Activated naive CD4-positive, alpha-beta T cell treated with anti-CD3 and anti-CD28 coated beads, Interleukin-2, amount 50 U/mL, for 72 hours (primary cell): ENCODE results near the gene FAM222A. TPM values are rescaled to one million over a fixed set of nuclear protein-coding genes. Genes with fewer than 3 reads are reported as not detected.

ENCODE experiments used
- ATAC-seq, 2 donors: fragments of 150-1000 bp; cut with Tn5 transposase; 2 replicates each; pipeline ENCODE4 v1.10.0; 2021; ENCODE audit warnings: mild to moderate bottlenecking in 2 of 2, moderate library complexity in 2 of 2
- DNase-seq, 2 donors: peaks; one replicate each; pipeline ENCODE4 v3.0.0; 2021 to 2022; ENCODE audit warnings: low spot score in 2 of 2
- H3K27ac Mint-ChIP-seq, 2 donors: one replicate each; pipeline ENCODE4 v1.8.0; 2022; ENCODE audit warnings: mild to moderate bottlenecking in 2 of 2, mixed read lengths in 2 of 2
- H3K36me3 Mint-ChIP-seq, 2 donors: one replicate each; pipeline ENCODE4 v1.8.0; 2022; ENCODE audit warnings: mixed read lengths in 2 of 2
- H3K9me3 Mint-ChIP-seq, 2 donors: one replicate each; pipeline ENCODE4 v1.8.0; 2022; ENCODE audit warnings: mixed read lengths in 2 of 2
- total RNA-seq, 2 donors: library from RNA; stranded (reverse); gene quantifications; one replicate each; pipeline ENCODE4 v1.2.3, GENCODE V29; 2022

The FAM222A gene
- total RNA-seq, 2 donors from 2014 or later = 0.18 to 1.2 TPM

- ATAC-seq = no peak
- H3K27ac Mint-ChIP-seq = no peak overlapping the region
Observed at GRCh38 chr12:109704371-109705098, 9.1 kb upstream of the FAM222A start.

GRCh38 chr12:109705291-109705690 lies 8.3 kb upstream of the FAM222A start:
- no peaks in the 10 kb centered on the region for H3K36me3 Mint-ChIP-seq
- no peak overlapping the region for H3K27ac Mint-ChIP-seq
- DNase-seq (no peak), ATAC-seq (no peak)
- no peaks in the 10 kb centered on the region for H3K9me3 Mint-ChIP-seq

More at GRCh38 chr12:109704371-109705098, 9.1 kb upstream of the FAM222A start:
- DNase-seq = no peak
- H3K9me3 Mint-ChIP-seq = no peaks in the 10 kb centered on the region
- no peaks in the 10 kb centered on the region for H3K36me3 Mint-ChIP-seq

GRCh38 chr12:109706398-109706746 lies 7.3 kb upstream of the FAM222A start:
- DNase-seq (no peak), ATAC-seq (no peak)
- Mint-ChIP-seq H3K27ac (no peak overlapping the region), H3K36me3 (no peaks in the 10 kb centered on the region), H3K9me3 (no peaks in the 10 kb centered on the region)

- no peak for ATAC-seq
- H3K27ac Mint-ChIP-seq = no peak overlapping the region
- no peak for DNase-seq
- H3K36me3 Mint-ChIP-seq = no peaks in the 10 kb centered on the region
- H3K9me3 Mint-ChIP-seq = no peaks in the 10 kb centered on the region
Observed at GRCh38 chr12:109706747-109707469, 6.7 kb upstream of the FAM222A start.

- no peak for DNase-seq
- H3K27ac Mint-ChIP-seq = no peak overlapping the region
- no peaks in the 10 kb centered on the region for H3K36me3 Mint-ChIP-seq
- H3K9me3 Mint-ChIP-seq = no peaks in the 10 kb centered on the region
- no peak for ATAC-seq
Observed at GRCh38 chr12:109707470-109707821, 6.2 kb upstream of the FAM222A start.

- ATAC-seq (no peak), DNase-seq (no peak)
- Mint-ChIP-seq H3K36me3 (no peaks in the 10 kb centered on the region), H3K27ac (no peak overlapping the region), H3K9me3 (no peaks in the 10 kb centered on the region)
Observed at GRCh38 chr12:109708939-109709338, 4.7 kb upstream of the FAM222A start.

GRCh38 chr12:109709401-109709991 lies 4.1 kb upstream of the FAM222A start:
- Mint-ChIP-seq H3K36me3 (no peaks in the 10 kb centered on the region), H3K9me3 (no peaks in the 10 kb centered on the region), H3K27ac (no peak overlapping the region)
- ATAC-seq (no peak), DNase-seq (no peak)

- no peak for ATAC-seq
- Mint-ChIP-seq H3K27ac (no peak overlapping the region), H3K9me3 (no peaks in the 10 kb centered on the region), H3K36me3 (no peaks in the 10 kb centered on the region)
- no peak for DNase-seq
Observed at GRCh38 chr12:109710205-109710746, 3.3 kb upstream of the FAM222A start.

GRCh38 chr12:109710747-109711595 lies 2.7 kb upstream of the FAM222A start:
- ATAC-seq = no peak
- peak overlapping the region in 1 of 2 donors; percentile 36 for H3K27ac Mint-ChIP-seq
- H3K9me3 Mint-ChIP-seq = no peaks in the 10 kb centered on the region
- no peak for DNase-seq
- H3K36me3 Mint-ChIP-seq = no peaks in the 10 kb centered on the region

- ATAC-seq = no peak
- Mint-ChIP-seq H3K9me3 (no peaks in the 10 kb centered on the region), H3K36me3 (no peaks in the 10 kb centered on the region), H3K27ac (no peak overlapping the region)
- DNase-seq = no peak
Observed at GRCh38 chr12:109711596-109712461, 1.8 kb upstream of the FAM222A start.

- DNase-seq (peak in 1 of 2 donors; percentile 46), ATAC-seq (peak; percentile 8 to 39)
- Mint-ChIP-seq H3K9me3 (no peaks in the 10 kb centered on the region), H3K36me3 (no peaks in the 10 kb centered on the region), H3K27ac (no peak overlapping the region)
Observed at GRCh38 chr12:109714141-109714912, 702 bp downstream of the FAM222A start.

- Mint-ChIP-seq H3K9me3 (no peaks in the 10 kb centered on the region), H3K27ac (no peak overlapping the region), H3K36me3 (no peaks in the 10 kb centered on the region)
- ATAC-seq (no peak), DNase-seq (no peak)
Observed at GRCh38 chr12:109714913-109715244, 1.3 kb downstream of the FAM222A start.

GRCh38 chr12:109715310-109716091 lies 1.9 kb downstream of the FAM222A start:
- no peak for DNase-seq
- no peak overlapping the region for H3K27ac Mint-ChIP-seq
- H3K36me3 Mint-ChIP-seq = no peaks in the 10 kb centered on the region
- H3K9me3 Mint-ChIP-seq = no peaks in the 10 kb centered on the region
- no peak for ATAC-seq

GRCh38 chr12:109716092-109716479 lies 2.5 kb downstream of the FAM222A start:
- no peaks in the 10 kb centered on the region for H3K9me3 Mint-ChIP-seq
- no peak overlapping the region for H3K27ac Mint-ChIP-seq
- ATAC-seq (no peak), DNase-seq (no peak)
- no peaks in the 10 kb centered on the region for H3K36me3 Mint-ChIP-seq
